KBM-7 (cell line): Measurements from ENCODE around the gene KLK12.

Experiments
- DNase-seq: peaks from one replicate; pipeline ENCODE4 v3.0.0-alpha.2; 2015
- in situ Hi-C: fragments of 300-500 bp; cut with MboI; formaldehyde crosslinking; loops from 2 replicates; pipeline ENCODE4 v1.14.3; 2020; ENCODE audit warnings: low sequenced_read_pairs, low pct_unique_long_range_greater_than_20kb, mixed read lengths

Gene KLK12

DNA sequence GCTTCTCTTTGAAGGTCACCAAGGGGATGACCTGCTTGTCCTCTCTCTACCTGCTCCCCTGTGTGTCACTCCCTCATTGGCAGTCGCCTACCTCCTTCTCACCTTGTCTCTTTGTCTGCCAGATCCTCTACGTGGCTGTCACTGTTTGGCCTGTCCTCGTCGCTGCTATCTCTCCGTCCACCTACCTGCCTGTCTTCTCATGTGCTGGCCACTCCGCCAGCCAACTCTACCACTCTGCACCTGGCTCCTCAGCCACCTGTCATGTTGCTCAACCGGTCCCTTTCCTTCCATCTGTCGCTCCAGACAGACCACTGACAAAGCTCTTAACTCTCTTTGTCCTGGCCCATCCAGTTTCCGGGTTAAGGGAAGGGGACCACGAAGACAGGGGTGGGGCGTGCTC lies at the start of gene KLK12:
Gene KLK12 (minus strand): TSS at position 299 of the 400 bp plus-strand sequence. CDS start 381 bp downstream, outside the sequence.
- in situ Hi-C loops, result no loop called here
- no peak for DNase-seq

DNA sequence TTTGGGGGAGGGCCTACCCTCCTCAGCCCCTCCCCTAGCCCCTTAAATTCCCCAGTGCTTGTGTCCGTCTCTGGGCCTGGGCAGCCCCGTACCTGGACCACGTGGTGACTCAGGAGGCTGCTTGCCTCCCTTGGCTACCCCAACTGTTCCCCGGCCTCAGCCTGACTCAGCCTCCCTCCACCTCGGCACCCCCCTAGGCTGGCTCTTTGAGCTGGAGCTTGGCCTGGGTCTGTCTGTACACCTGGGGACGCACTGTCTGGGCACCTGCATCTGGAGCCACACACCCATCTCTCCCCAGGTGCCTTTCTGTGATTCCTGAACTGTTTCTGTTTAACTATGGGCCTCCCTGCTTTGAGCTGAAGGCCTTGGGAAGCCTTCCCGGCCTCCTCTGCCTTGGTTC lies 49.7 kb upstream of the KLK12 start:
- in situ Hi-C loops, result no loop called here

GRCh38 chr19:51083783-51084182 lies 49.0 kb upstream of the KLK12 start:
- in situ Hi-C loops, result no loop called here
- DNase-seq, result no peak

More for the DNA sequence above, 49.7 kb upstream of the KLK12 start:
- DNase-seq, result no peak

DNA sequence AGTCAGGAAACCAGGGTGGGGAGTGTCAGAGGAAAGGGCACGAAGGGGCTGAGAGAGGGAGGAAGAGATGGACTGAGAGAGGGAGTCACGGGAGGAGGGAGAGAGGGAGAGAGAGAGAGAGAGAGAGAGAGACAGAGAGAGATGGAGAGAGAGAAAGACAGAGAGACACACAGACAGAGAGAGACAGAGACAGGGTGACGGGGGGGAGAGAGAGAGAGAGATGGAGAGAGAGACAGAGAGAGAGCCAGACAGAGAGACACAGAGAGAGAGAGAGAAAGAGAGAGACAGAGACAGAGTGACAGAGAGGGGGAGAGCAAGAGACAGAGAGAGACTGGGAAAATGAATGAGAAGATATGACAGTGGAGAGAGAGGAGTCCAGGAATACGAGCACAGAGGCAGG lies 48.4 kb upstream of the KLK12 start:
- in situ Hi-C loops, result no loop called here
- no peak for DNase-seq

DNA sequence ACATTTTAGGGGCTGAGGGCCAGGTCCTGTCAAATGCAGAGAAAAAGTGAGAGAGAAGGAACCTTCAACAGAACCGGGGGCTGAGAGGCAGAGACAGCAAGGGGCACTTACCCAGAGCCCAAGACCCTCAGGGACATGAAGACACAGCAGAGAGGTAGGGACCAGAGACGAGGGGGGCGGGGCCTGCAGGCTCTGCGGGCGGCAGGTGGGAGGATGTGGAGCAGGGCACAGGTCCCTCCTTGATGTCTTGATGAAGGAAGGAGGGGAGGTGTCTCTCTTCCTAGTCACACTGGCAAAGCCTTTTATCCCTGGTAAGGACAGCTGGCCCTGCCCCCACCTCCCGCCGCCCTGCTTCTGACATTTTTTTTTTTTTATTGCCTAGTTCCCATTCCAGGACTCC lies 47.8 kb upstream of the KLK12 start, which contains the start of gene KLK14:
Gene KLK14 (minus strand): TSS at position 277 of the 400 bp plus-strand sequence. CDS start 273 bp downstream, at position 4.
- in situ Hi-C loops, result no loop called here
- DNase-seq, result no peak

DNA sequence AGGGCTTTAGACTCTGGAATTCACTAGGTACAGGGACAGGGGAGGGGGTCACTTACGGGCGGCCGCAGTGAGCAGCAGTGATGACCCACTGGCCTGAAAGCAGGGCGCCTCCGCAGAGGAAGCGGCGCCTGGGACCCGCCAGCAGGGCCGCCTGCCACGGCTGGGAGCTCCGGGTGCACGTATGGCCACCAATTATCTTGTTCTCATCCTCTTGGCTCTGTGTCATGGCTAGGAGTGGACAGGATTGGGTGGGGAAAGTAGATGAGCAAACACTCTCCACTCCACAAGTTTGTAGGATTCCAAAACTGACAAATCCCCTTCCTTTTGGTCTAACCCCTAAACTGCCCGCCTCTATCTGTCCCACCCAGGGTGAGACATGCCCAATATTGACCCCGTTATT lies 46.7 kb upstream of the KLK12 start:
- no peak for DNase-seq
- in situ Hi-C loops, result no loop called here

GRCh38 chr19:51079481-51080110 lies 44.8 kb upstream of the KLK12 start:
- in situ Hi-C loops, result no loop called here
- no peak for DNase-seq

DNA sequence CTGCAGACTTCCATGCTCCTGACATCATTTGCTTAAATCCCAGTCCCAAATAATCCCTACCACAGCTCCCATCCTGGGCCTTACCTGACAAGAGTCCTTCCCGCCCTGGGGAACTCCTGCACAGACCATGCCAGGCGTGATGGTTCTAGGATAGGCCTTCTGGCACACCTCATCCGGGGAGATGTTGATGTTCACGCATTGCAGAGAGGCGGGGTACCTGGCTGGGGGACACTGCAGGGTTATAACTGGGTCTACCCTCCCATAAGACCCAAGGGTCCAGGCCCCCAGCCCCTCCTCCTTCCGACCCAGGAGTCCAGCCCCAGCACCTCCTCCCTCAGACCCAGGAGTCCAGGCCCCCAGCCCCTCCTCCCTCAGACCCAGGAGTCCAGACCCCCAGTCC lies 43.9 kb upstream of the KLK12 start:
- in situ Hi-C loops, result no loop called here
- no peak for DNase-seq

GRCh38 chr19:51078104-51078503 lies 43.3 kb upstream of the KLK12 start:
- in situ Hi-C loops, result no loop called here
- DNase-seq, result no peak

DNA sequence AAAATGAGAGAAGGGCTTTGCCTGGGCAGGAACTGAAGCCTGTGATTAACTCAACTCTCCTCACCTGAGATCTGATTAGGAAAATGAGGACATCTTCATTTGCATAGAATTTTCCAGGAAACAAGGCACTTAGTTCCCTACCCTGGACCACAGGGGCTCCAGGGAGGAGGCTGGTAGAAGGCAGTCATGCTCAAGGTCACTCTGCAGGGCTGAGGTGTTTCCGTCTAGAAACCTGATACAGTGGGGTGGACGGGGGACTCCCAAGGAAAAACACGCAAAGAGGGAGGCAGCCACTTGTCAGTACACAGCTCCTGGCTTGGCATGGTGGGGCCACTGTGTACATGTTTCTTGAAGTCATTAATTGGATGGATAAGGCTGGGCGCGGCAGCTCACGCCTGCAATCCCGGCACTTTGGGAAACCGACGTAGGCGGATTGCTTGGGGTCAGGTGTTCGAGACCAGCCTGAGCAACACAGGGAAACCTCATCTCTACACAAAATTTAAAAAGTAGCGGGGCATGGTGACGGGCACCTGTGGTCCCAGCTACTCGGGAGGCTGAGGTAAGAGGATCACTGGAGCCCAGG lies 41.9 kb upstream of the KLK12 start:
- in situ Hi-C loops, result no loop called here
- no peak for DNase-seq

GRCh38 chr19:51075998-51076397 lies 41.2 kb upstream of the KLK12 start:
- DNase-seq, result no peak
- in situ Hi-C loops, result no loop called here

DNA sequence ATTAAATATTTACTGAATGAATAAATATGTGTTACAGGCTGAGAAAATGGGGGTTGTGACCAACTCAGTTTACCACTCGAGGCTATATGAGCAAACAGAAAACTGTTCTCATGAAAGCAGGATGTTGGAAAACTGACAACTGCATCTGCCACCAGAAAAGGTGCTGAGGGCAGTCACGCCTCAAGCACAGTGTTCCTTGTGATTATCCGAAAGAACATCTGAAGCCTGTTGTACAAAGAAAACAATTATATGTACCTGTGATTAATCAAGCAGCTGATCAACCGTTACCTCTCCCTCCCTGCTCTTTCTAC lies 36.2 kb upstream of the KLK12 start:
- in situ Hi-C loops, result no loop called here
- DNase-seq, result no peak

GRCh38 chr19:51070334-51071094 lies 35.7 kb upstream of the KLK12 start:
- DNase-seq, result no peak
- in situ Hi-C loops, result no loop called here

DNA sequence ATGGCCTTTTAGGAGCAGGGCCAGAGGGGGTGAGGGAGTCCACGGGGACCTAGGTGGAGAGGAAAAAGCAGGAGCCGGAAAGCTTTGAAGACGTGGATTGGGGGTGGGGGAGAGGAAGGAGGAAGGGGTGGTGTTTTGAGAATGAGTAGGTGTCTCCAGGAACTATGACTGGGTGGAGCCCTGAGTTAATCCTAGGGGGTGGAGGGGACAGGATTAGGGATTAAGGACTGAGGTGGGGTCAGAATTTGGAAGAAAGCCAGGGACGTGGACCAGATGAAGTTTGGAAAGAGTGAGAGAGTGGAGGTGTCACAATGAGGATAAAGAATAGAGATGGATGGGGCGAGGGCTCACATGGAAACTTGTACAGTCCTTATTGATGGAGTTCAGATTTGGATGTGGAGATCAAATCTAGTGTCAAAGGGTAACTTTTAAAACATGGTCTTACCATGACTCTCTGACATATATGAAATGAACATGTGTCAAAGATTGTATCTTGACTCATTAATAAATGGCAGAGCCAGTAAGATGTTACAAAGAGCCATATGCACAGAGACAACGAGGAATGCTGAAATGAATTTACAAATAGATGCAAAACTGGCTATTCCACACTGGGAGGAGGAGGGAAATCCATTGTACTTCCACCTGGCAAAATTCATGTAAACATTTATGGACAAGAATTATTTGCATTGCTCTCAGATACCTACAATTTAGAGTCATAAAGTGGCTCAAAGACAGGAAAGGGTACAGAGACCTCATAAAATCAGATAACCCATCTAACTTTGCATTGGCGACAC lies 31.8 kb upstream of the KLK12 start:
- in situ Hi-C loops, result no loop called here
- no peak for DNase-seq

DNA sequence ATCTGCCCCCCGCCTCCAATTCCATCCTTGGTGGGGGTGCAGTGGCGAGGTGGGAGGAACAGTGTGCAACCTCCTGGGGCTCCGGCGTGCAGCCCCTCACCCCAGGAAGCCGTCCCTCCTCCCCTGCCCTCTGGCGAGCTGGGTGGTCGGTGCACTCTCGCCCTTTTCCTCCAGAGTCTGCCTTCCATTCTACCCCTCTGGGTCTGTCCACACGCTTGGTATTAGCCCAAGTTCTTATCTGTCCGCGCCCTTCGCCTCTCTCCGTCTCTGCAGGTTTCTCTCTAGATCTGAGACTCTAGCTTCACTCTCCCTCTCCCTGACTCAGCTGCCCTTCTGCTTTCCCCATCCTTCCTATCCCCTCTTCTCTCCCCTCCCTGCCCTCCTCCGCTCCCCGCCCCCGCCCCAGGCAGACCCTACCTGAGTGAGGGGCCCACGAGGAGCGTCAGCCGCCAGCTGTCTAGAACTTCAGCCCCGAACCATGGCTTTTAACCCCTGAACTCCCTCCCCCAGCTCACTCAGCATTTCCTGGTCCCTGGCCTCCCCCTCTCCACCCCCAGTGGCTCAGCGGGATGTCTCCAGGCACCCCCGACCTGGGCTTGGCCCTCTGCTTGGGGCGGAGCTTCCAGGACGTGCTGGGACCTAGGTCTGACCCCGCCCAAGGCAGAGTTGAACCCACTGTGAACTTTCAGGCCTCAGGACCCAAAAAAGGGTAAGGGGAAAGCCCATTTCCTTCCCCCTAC lies 30.6 kb upstream of the KLK12 start:
- in situ Hi-C loops, result no loop called here
- DNase-seq, result no peak

DNA sequence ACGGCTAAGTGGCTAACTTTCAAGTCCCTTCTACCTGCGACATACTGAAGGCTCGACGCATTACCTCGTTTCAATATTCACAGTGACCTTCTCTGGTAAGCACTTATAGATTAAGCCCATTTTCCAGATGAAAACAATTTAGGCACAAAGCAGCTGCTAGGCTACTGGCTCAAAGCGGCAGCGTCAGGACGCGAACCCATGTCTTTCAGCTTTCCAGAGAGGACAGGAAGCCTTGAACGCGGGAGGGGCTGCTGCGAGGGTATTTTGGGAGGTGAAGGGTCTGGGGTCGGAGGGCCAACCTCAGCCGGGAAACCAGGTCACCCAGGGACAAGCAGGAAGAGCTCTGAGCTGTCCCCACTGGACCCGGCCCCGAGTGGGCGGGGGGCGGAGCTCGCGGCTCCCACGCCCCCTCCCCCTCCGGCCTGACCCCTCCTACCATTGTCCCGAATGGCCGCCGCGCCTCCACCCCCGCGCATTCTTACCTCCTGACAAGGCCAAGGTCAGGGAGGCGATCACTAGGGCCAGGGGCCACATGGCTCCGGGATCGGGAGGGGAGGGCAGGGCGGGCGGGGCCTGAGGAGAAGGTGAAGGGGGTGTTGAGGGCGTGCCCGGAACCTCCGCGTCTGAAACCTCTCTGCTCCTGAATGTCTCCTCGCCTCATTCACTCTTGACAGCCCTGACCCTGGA lies 29.9 kb upstream of the KLK12 start, which contains the start of gene KLK13:
Gene KLK13 (minus strand): TSS at position 559 of the 687 bp plus-strand sequence. CDS start 25 bp downstream, at position 534.
- DNase-seq, result no peak

GRCh38 chr19:51063664-51064063 lies 28.9 kb upstream of the KLK12 start:
- DNase-seq, result no peak

More for the DNA sequence above, 29.9 kb upstream of the KLK12 start, which contains the start of gene KLK13:
- in situ Hi-C loops, result no loop called here

DNA sequence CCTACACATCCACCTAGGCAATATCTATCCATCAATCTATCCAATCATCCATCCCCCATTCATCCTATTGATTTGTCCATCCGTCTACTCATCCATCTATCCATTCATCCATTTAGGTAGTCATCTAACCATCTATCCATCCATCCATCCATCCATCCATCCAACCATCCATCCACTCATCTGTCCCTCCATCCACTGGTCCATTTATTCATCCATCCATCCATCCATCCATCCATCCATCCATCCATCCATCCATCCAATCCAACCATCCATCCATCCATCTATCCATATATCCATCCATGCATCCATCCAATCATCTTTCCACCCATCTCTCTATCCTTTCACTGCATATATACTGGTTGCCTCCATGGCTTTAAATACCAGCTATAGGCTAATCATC lies 26.2 kb upstream of the KLK12 start:
- in situ Hi-C loops, result no loop called here
- DNase-seq, result no peak

More at GRCh38 chr19:51063664-51064063, 28.9 kb upstream of the KLK12 start:
- in situ Hi-C loops, result no loop called here
